ENCODE data around the gene HOXB2.

The HOXB2 gene

GRCh38 chr17:48544349-48545021 is 424 bp downstream of the HOXB2 start:
- no peaks in the 10 kb centered on the region for H3K4me1 ChIP-seq (ENCODE audit: insufficient read depth, low read length, severe bottlenecking)
- TF ChIP-seq CTCF (IDR thresholded peaks at IDR 0.05; ENCODE audit: low read length) (no peak), EZH2 (IDR thresholded peaks at IDR 0.05; ENCODE audit: borderline replicate concordance, low read length) (no peak)
- H3K27ac ChIP-seq (ENCODE audit: low read depth, low read length, poor library complexity, severe bottlenecking): no peak overlapping the region
- no peak overlapping the region for H2AFZ ChIP-seq (ENCODE audit: low read length)
- no peaks in the 10 kb centered on the region for H3F3A ChIP-seq (ENCODE audit: insufficient read depth, low read length)
- H3K27me3 ChIP-seq (ENCODE audit: insufficient read depth, low read length): no peaks in the 10 kb centered on the region
- no peaks in the 10 kb centered on the region for H3K9me3 ChIP-seq (ENCODE audit: low read length)
- H3K9me2 ChIP-seq (ENCODE audit: low read depth, low read length): no peaks in the 10 kb centered on the region
- H3K36me3 ChIP-seq (ENCODE audit: insufficient read depth, low read length): no peaks in the 10 kb centered on the region
- H3K4me2 ChIP-seq (ENCODE audit: low read length): no peak overlapping the region
- H3K79me2 ChIP-seq (ENCODE audit: insufficient read depth, low read length): no peaks in the 10 kb centered on the region
- no peaks in the 10 kb centered on the region for H4K20me1 ChIP-seq (ENCODE audit: insufficient read depth, low read length)
- H3K4me3 ChIP-seq (ENCODE audit: low read depth, low read length, poor library complexity, severe bottlenecking): no peak overlapping the region
- no peak overlapping the region for H3K9ac ChIP-seq (ENCODE audit: low read length)

- H3K4me2 ChIP-seq (ENCODE audit: low read length): no peak overlapping the region
- no peaks in the 10 kb centered on the region for H3K4me1 ChIP-seq (ENCODE audit: insufficient read depth, low read length, severe bottlenecking)
- H3K36me3 ChIP-seq (ENCODE audit: insufficient read depth, low read length): no peaks in the 10 kb centered on the region
- H3F3A ChIP-seq (ENCODE audit: insufficient read depth, low read length): no peaks in the 10 kb centered on the region
- no peak overlapping the region for H3K9ac ChIP-seq (ENCODE audit: low read length)
- no peaks in the 10 kb centered on the region for H4K20me1 ChIP-seq (ENCODE audit: insufficient read depth, low read length)
- H3K9me3 ChIP-seq (ENCODE audit: low read length): no peaks in the 10 kb centered on the region
- TF ChIP-seq EZH2 (IDR thresholded peaks at IDR 0.05; ENCODE audit: borderline replicate concordance, low read length) (no peak), CTCF (IDR thresholded peaks at IDR 0.05; ENCODE audit: low read length) (no peak)
- no peaks in the 10 kb centered on the region for H3K79me2 ChIP-seq (ENCODE audit: insufficient read depth, low read length)
- H3K4me3 ChIP-seq (ENCODE audit: low read depth, low read length, poor library complexity, severe bottlenecking): no peak overlapping the region
- no peak overlapping the region for H2AFZ ChIP-seq (ENCODE audit: low read length)
- H3K27ac ChIP-seq (ENCODE audit: low read depth, low read length, poor library complexity, severe bottlenecking): no peak overlapping the region
- H3K9me2 ChIP-seq (ENCODE audit: low read depth, low read length): no peaks in the 10 kb centered on the region
- no peaks in the 10 kb centered on the region for H3K27me3 ChIP-seq (ENCODE audit: insufficient read depth, low read length)
Measured at GRCh38 chr17:48543854-48544348, 1.0 kb downstream of the HOXB2 start.

GRCh38 chr17:48543107-48543853 is 1.6 kb downstream of the HOXB2 start:
- TF ChIP-seq EZH2 (IDR thresholded peaks at IDR 0.05; ENCODE audit: borderline replicate concordance, low read length) (no peak), CTCF (IDR thresholded peaks at IDR 0.05; ENCODE audit: low read length) (no peak)
- H3K4me3 ChIP-seq (ENCODE audit: low read depth, low read length, poor library complexity, severe bottlenecking): no peak overlapping the region
- no peaks in the 10 kb centered on the region for H3K4me1 ChIP-seq (ENCODE audit: insufficient read depth, low read length, severe bottlenecking)
- H3K27ac ChIP-seq (ENCODE audit: low read depth, low read length, poor library complexity, severe bottlenecking): no peak overlapping the region
- no peaks in the 10 kb centered on the region for H3K36me3 ChIP-seq (ENCODE audit: insufficient read depth, low read length)
- no peaks in the 10 kb centered on the region for H3K9me3 ChIP-seq (ENCODE audit: low read length)
- H3K27me3 ChIP-seq (ENCODE audit: insufficient read depth, low read length): no peaks in the 10 kb centered on the region
- no peak overlapping the region for H3K4me2 ChIP-seq (ENCODE audit: low read length)
- no peaks in the 10 kb centered on the region for H3K79me2 ChIP-seq (ENCODE audit: insufficient read depth, low read length)
- no peaks in the 10 kb centered on the region for H3K9me2 ChIP-seq (ENCODE audit: low read depth, low read length)
- no peak overlapping the region for H2AFZ ChIP-seq (ENCODE audit: low read length)
- no peaks in the 10 kb centered on the region for H3F3A ChIP-seq (ENCODE audit: insufficient read depth, low read length)
- no peaks in the 10 kb centered on the region for H4K20me1 ChIP-seq (ENCODE audit: insufficient read depth, low read length)
- H3K9ac ChIP-seq (ENCODE audit: low read length): no peak overlapping the region
